Endothelial cell of umbilical vein (primary cell): Measurements from ENCODE around the gene ARHGEF28.

Experiments
- CTCF ChIP-seq, 2 donors: IDR thresholded peaks; 1 replicate in 1 of 2; 2 replicates in 1 of 2; pipeline ENCODE4 v1.5.1; 2011; ENCODE audit warnings: low read length in 2 of 2, mild to moderate bottlenecking in 2 of 2, moderate library complexity in 2 of 2, control low read depth in 1 of 2, inconsistent platforms in 1 of 2, low read depth in 1 of 2; ENCODE audit not compliant: insufficient read depth in 1 of 2; ENCODE audit errors: extremely low read depth in 1 of 2
- EZH2 ChIP-seq: IDR thresholded peaks from 2 replicates; pipeline ENCODE4 v1.6.1; 2012; ENCODE audit warnings: borderline replicate concordance, low read depth, mild to moderate bottlenecking, moderate library complexity, low read length, inconsistent platforms; ENCODE audit not compliant: severe bottlenecking
- POLR2A ChIP-seq: IDR thresholded peaks from 2 replicates; pipeline ENCODE4 v1.6.1; 2012; ENCODE audit warnings: low read depth, mild to moderate bottlenecking, control low read depth, low read length
- POLR2AphosphoS5 ChIP-seq: IDR thresholded peaks from 2 replicates; pipeline ENCODE4 v1.6.1; 2012; ENCODE audit warnings: low read depth, mild to moderate bottlenecking, control low read depth, low read length, moderate library complexity; ENCODE audit not compliant: insufficient read depth

- TF ChIP-seq POLR2AphosphoS5 (no peak), CTCF (IDR thresholded peaks at IDR 0.05; ENCODE audit: extremely low read depth in 1 of 2, insufficient read depth in 1 of 2, low read depth in 1 of 2, low read length in 2 of 2) (peak; percentile 52 to 62), EZH2 (no peak), POLR2A (no peak)
Measured at GRCh38 chr5:73693573-73694061, 67.6 kb downstream of the ARHGEF28 start.
